Measurements from ENCODE around the gene UBL7.

DNA sequence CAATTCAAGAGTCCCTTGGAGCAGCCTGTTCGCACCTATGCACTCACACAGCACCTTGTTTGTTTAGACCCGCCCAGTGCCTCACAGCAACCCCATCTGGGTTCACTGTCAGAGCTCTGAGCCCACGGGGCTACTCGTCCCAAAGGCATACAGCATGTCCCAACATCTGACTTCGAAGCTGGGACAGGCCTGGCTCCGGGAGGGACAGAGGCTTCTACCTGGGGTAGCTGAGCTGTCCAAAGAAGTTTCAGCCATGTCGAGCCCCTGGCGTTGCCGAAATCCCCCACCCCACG is 64.9 kb downstream of the UBL7 start:
- no peak for TF ChIP-seq CEBPB (IDR thresholded peaks at IDR 0.05; ENCODE audit: low read depth)
- TF ChIP-seq, protein P1, sequence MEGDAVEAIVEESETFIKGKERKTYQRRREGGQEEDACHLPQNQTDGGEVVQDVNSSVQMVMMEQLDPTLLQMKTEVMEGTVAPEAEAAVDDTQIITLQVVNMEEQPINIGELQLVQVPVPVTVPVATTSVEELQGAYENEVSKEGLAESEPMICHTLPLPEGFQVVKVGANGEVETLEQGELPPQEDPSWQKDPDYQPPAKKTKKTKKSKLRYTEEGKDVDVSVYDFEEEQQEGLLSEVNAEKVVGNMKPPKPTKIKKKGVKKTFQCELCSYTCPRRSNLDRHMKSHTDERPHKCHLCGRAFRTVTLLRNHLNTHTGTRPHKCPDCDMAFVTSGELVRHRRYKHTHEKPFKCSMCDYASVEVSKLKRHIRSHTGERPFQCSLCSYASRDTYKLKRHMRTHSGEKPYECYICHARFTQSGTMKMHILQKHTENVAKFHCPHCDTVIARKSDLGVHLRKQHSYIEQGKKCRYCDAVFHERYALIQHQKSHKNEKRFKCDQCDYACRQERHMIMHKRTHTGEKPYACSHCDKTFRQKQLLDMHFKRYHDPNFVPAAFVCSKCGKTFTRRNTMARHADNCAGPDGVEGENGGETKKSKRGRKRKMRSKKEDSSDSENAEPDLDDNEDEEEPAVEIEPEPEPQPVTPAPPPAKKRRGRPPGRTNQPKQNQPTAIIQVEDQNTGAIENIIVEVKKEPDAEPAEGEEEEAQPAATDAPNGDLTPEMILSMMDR (IDR thresholded peaks at IDR 0.05 in 2 of 3, conservative IDR thresholded peaks at IDR 0.05 in 1 of 3; ENCODE audit: borderline replicate concordance in 1 of 3, insufficient read depth in 1 of 3, low read depth in 2 of 3, low read length in 2 of 3) = no peak
- TF ChIP-seq SRF (IDR thresholded peaks at IDR 0.05; ENCODE audit: low read depth) = no peak
- TF ChIP-seq POLR2AphosphoS5 (IDR thresholded peaks at IDR 0.05; ENCODE audit: low read depth, low read length) = no peak
- TF ChIP-seq POLR2A (IDR thresholded peaks at IDR 0.05; ENCODE audit: borderline replicate concordance, extremely low read depth, insufficient read depth, insufficient read length) = no peak
- TF ChIP-seq, protein P2, sequence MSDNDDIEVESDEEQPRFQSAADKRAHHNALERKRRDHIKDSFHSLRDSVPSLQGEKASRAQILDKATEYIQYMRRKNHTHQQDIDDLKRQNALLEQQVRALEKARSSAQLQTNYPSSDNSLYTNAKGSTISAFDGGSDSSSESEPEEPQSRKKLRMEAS (IDR thresholded peaks at IDR 0.05) = no peak
- no peak for TF ChIP-seq EZH2 (IDR thresholded peaks at IDR 0.05)
- no peak for TF ChIP-seq YY1 (IDR thresholded peaks at IDR 0.05; ENCODE audit: extremely low read depth, insufficient replicate concordance, low read depth, low read length)
- no peak for TF ChIP-seq RAD21 (IDR thresholded peaks at IDR 0.05; ENCODE audit: low read depth)
- no peak for TF ChIP-seq SIN3A (IDR thresholded peaks at IDR 0.05; ENCODE audit: low read depth)
